HepG2 (cell line): ENCODE data around the gene TDRD5.

Experiments used
- CEBPG ChIP-seq: IDR thresholded peaks from 2 replicates; pipeline ENCODE4 v1.6.1; 2016
- CREM ChIP-seq, 2 experiments: sonication (generic) in 1 of 2; formaldehyde crosslinking in 1 of 2; IDR thresholded peaks; 2 replicates each; pipeline versions ENCODE4 v1.4.0 to v1.6.1; 2016 to 2020; ENCODE audit warnings: antibody characterized with exemption in 1 of 2, mild to moderate bottlenecking in 1 of 2, missing genetic modification reagents in 1 of 2
- KDM2A ChIP-seq: sonication (generic); formaldehyde crosslinking; IDR thresholded peaks from 2 replicates; pipeline ENCODE4 v1.4.0; 2020; ENCODE audit warnings: low read depth, missing genetic modification reagents, borderline replicate concordance
- RFX5 ChIP-seq: IDR thresholded peaks from 2 replicates; pipeline ENCODE4 v1.6.1; 2011; ENCODE audit warnings: low read depth, low read length, improper control_type of control experiment
- YY1 ChIP-seq: IDR thresholded peaks from 2 replicates; pipeline ENCODE4 v1.6.1; 2011; ENCODE audit warnings: low read length, low read depth, moderate library complexity, mild to moderate bottlenecking; ENCODE audit not compliant: insufficient read depth, insufficient replicate concordance
- ZNF629 ChIP-seq: sonication (generic); formaldehyde crosslinking; conservative IDR thresholded peaks from 2 replicates; pipeline ENCODE4 v1.5.0; 2020; ENCODE audit warnings: missing genetic modification reagents
- ZNF746 ChIP-seq: sonication (generic); formaldehyde crosslinking; IDR thresholded peaks from 2 replicates; pipeline ENCODE4 v1.8.0; 2022; ENCODE audit warnings: mild to moderate bottlenecking, missing genetic modification reagents
- TF ChIP-seq, protein P1 (sequence below): sonication (generic); formaldehyde crosslinking; IDR thresholded peaks from 2 replicates; pipeline ENCODE4 v1.5.0; 2020; ENCODE audit warnings: mild to moderate bottlenecking, missing genetic modification reagents, moderate library complexity
- TF ChIP-seq, protein P2 (sequence below): sonication (generic); formaldehyde crosslinking; IDR thresholded peaks from 2 replicates; pipeline ENCODE4 v1.8.1; 2023; ENCODE audit warnings: mild to moderate bottlenecking, missing genetic modification reagents, borderline replicate concordance
- TF ChIP-seq, protein P3 (sequence below), 2 experiments: IDR thresholded peaks; 2 replicates each; pipeline ENCODE4 v1.6.1; 2011 to 2012; ENCODE audit warnings: low read length in 2 of 2, borderline replicate concordance in 1 of 2, low read depth in 1 of 2, mild to moderate bottlenecking in 1 of 2, moderate library complexity in 1 of 2
- TF ChIP-seq, protein P4 (sequence below): sonication (generic); formaldehyde crosslinking; IDR thresholded peaks from 2 replicates; pipeline ENCODE4 v1.4.0; 2020; ENCODE audit warnings: missing genetic modification reagents, borderline replicate concordance

DNA sequence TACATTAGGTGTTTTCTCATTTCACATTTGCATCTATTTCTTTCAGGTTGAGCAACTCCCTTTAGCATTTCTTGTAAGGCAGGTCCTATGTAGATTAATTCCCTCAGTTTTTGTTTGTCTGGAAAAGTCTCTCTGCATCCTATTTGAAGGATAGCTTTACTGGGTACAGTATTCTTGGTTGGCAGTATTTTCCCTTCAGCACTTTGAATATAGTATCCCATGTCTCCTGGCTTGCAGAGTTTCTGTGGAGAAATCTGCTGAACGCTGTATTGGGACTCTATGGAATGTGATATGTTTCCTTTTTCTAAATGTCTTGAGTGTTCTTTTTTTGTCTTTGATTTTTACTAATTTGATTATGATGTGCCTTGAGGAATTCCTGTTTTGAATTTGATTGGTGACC lies 122.5 kb downstream of the TDRD5 start:
- TF ChIP-seq KDM2A (CRISPR knock-in tag) (no peak), YY1 (no peak), ZNF746 (CRISPR knock-in tag) (no peak), RFX5 (no peak), ZNF629 (CRISPR knock-in tag) (no peak), CEBPG (no peak), CREM (IDR thresholded peaks at IDR 0.05) (no peak), CREM (CRISPR knock-in tag; IDR thresholded peaks at IDR 0.05) (no peak)
- TF ChIP-seq, protein P1, sequence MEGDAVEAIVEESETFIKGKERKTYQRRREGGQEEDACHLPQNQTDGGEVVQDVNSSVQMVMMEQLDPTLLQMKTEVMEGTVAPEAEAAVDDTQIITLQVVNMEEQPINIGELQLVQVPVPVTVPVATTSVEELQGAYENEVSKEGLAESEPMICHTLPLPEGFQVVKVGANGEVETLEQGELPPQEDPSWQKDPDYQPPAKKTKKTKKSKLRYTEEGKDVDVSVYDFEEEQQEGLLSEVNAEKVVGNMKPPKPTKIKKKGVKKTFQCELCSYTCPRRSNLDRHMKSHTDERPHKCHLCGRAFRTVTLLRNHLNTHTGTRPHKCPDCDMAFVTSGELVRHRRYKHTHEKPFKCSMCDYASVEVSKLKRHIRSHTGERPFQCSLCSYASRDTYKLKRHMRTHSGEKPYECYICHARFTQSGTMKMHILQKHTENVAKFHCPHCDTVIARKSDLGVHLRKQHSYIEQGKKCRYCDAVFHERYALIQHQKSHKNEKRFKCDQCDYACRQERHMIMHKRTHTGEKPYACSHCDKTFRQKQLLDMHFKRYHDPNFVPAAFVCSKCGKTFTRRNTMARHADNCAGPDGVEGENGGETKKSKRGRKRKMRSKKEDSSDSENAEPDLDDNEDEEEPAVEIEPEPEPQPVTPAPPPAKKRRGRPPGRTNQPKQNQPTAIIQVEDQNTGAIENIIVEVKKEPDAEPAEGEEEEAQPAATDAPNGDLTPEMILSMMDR (CRISPR knock-in tag), result no peak
- TF ChIP-seq, protein P2, sequence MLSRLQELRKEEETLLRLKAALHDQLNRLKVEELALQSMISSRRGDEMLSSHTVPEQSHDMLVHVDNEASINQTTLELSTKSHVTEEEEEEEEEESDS (CRISPR knock-in tag), result no peak
- TF ChIP-seq, protein P3, sequence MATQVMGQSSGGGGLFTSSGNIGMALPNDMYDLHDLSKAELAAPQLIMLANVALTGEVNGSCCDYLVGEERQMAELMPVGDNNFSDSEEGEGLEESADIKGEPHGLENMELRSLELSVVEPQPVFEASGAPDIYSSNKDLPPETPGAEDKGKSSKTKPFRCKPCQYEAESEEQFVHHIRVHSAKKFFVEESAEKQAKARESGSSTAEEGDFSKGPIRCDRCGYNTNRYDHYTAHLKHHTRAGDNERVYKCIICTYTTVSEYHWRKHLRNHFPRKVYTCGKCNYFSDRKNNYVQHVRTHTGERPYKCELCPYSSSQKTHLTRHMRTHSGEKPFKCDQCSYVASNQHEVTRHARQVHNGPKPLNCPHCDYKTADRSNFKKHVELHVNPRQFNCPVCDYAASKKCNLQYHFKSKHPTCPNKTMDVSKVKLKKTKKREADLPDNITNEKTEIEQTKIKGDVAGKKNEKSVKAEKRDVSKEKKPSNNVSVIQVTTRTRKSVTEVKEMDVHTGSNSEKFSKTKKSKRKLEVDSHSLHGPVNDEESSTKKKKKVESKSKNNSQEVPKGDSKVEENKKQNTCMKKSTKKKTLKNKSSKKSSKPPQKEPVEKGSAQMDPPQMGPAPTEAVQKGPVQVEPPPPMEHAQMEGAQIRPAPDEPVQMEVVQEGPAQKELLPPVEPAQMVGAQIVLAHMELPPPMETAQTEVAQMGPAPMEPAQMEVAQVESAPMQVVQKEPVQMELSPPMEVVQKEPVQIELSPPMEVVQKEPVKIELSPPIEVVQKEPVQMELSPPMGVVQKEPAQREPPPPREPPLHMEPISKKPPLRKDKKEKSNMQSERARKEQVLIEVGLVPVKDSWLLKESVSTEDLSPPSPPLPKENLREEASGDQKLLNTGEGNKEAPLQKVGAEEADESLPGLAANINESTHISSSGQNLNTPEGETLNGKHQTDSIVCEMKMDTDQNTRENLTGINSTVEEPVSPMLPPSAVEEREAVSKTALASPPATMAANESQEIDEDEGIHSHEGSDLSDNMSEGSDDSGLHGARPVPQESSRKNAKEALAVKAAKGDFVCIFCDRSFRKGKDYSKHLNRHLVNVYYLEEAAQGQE (IDR thresholded peaks at IDR 0.05; ENCODE audit: borderline replicate concordance in 1 of 2, low read depth in 1 of 2, low read length in 2 of 2), result no peak
- TF ChIP-seq, protein P4, sequence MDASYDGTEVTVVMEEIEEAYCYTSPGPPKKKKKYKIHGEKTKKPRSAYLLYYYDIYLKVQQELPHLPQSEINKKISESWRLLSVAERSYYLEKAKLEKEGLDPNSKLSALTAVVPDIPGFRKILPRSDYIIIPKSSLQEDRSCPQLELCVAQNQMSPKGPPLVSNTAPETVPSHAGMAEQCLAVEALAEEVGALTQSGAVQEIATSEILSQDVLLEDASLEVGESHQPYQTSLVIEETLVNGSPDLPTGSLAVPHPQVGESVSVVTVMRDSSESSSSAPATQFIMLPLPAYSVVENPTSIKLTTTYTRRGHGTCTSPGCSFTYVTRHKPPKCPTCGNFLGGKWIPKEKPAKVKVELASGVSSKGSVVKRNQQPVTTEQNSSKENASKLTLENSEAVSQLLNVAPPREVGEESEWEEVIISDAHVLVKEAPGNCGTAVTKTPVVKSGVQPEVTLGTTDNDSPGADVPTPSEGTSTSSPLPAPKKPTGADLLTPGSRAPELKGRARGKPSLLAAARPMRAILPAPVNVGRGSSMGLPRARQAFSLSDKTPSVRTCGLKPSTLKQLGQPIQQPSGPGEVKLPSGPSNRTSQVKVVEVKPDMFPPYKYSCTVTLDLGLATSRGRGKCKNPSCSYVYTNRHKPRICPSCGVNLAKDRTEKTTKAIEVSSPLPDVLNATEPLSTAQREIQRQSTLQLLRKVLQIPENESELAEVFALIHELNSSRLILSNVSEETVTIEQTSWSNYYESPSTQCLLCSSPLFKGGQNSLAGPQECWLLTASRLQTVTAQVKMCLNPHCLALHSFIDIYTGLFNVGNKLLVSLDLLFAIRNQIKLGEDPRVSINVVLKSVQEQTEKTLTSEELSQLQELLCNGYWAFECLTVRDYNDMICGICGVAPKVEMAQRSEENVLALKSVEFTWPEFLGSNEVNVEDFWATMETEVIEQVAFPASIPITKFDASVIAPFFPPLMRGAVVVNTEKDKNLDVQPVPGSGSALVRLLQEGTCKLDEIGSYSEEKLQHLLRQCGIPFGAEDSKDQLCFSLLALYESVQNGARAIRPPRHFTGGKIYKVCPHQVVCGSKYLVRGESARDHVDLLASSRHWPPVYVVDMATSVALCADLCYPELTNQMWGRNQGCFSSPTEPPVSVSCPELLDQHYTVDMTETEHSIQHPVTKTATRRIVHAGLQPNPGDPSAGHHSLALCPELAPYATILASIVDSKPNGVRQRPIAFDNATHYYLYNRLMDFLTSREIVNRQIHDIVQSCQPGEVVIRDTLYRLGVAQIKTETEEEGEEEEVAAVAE (CRISPR knock-in tag), result no peak
